Endodermal cell (in vitro differentiated cells): ENCODE measurements around the gene CASKIN2. TPM values are rescaled to one million over a fixed set of nuclear protein-coding genes. Genes with fewer than 3 reads are reported as not detected.

Experiments used
- DNase-seq: peaks from one replicate; pipeline ENCODE4 v3.0.0-alpha.2; 2017
- H3K27ac ChIP-seq: 2 replicates; pipeline ENCODE4 v1.5.1; 2013; ENCODE audit warnings: mild to moderate bottlenecking, low read depth, low read length, moderate library complexity
- H3K27me3 ChIP-seq: 2 replicates; pipeline ENCODE4 v1.6.1; 2013; ENCODE audit warnings: mild to moderate bottlenecking, low read length, moderate library complexity; ENCODE audit not compliant: insufficient read depth, control insufficient read depth, poor library complexity, severe bottlenecking
- H3K36me3 ChIP-seq: 2 replicates; pipeline ENCODE4 v1.7.0; 2013; ENCODE audit warnings: mild to moderate bottlenecking, low read length, moderate library complexity; ENCODE audit not compliant: control insufficient read depth, insufficient read depth
- H3K4me1 ChIP-seq: one replicate; pipeline ENCODE4 v1.7.0; 2013; ENCODE audit warnings: low read length; ENCODE audit not compliant: control insufficient read depth, insufficient read depth
- H3K4me3 ChIP-seq: 2 replicates; pipeline ENCODE4 v1.5.1; 2013; ENCODE audit warnings: mild to moderate bottlenecking, low read length, moderate library complexity
- H3K9ac ChIP-seq: 2 replicates; pipeline ENCODE4 v1.6.1; 2013; ENCODE audit warnings: mild to moderate bottlenecking, low read length, moderate library complexity; ENCODE audit not compliant: poor library complexity, severe bottlenecking; ENCODE audit errors: extremely low read depth
- H3K9me3 ChIP-seq: 2 replicates; pipeline ENCODE4 v1.6.1; 2013; ENCODE audit warnings: mild to moderate bottlenecking, low read length, moderate library complexity; ENCODE audit not compliant: control insufficient read depth
- H3K27ac Mint-ChIP-seq: 2 replicates; pipeline ENCODE4 v1.8.0; 2020; ENCODE audit warnings: mixed read lengths
- H3K27me3 Mint-ChIP-seq: 2 replicates; pipeline ENCODE4 v1.8.0; 2021; ENCODE audit warnings: mild to moderate bottlenecking, mixed read lengths; ENCODE audit not compliant: insufficient read depth
- H3K36me3 Mint-ChIP-seq: 2 replicates; pipeline ENCODE4 v1.8.0; 2020; ENCODE audit warnings: low read depth, mixed read lengths
- H3K4me1 Mint-ChIP-seq: 2 replicates; pipeline ENCODE4 v1.8.0; 2020; ENCODE audit warnings: mixed read lengths
- H3K4me3 Mint-ChIP-seq: 2 replicates; pipeline ENCODE4 v1.8.0; 2020; ENCODE audit warnings: mild to moderate bottlenecking, moderate library complexity, mixed read lengths
- H3K9me3 Mint-ChIP-seq: 2 replicates; pipeline ENCODE4 v1.8.0; 2020; ENCODE audit warnings: mild to moderate bottlenecking, mixed read lengths
- CTCF ChIP-seq: fragments of 200-600 bp; sonication (generic); conservative IDR thresholded peaks from 2 replicates; pipeline ENCODE4 v1.5.0; 2021; ENCODE audit warnings: antibody characterized with exemption, mild to moderate bottlenecking
- WGBS, 2 experiments: methylation state at CpG; one replicate each; pipeline versions ENCODE4 v1.1.5 to v1.1.7; 2013; ENCODE audit warnings: missing lambda C conversion rate in 2 of 2, mixed read lengths in 1 of 2; ENCODE audit not compliant: insufficient coverage in 1 of 2, insufficient read length in 1 of 2; 5-methylcytosine and 5-hydroxymethylcytosine counted together
- total RNA-seq, 2 donors: library from RNA; stranded (reverse); fragmentation: NEBNext Ultra II Directional in 1 of 2; extraction: Animal tissue kit (Norgen Biotek cat#: 25700) in 1 of 2; gene quantifications; 2 replicates in 1 of 2; 3 replicates in 1 of 2; pipeline ENCODE4 v1.2.1, GENCODE V29; 2021

The CASKIN2 gene
- total RNA-seq, 2 donors from 2014 or later = 26.4 to 31.0 TPM

GRCh38 chr17:75490953-75491649 lies 24.2 kb downstream of the CASKIN2 start:
- Histone ChIP-seq H3K9me3 (no peaks in the 10 kb centered on the region), H3K27ac (no peak overlapping the region), H3K9ac (no peak overlapping the region), H3K4me3 (no peak overlapping the region), H3K27me3 (no peaks in the 10 kb centered on the region), H3K36me3 (peaks cover 8% of the 10 kb centered on the region), H3K4me1 (no peaks in the 10 kb centered on the region)
- Mint-ChIP-seq H3K36me3 (peaks cover 19% of the 10 kb centered on the region), H3K4me3 (no peak overlapping the region), H3K4me1 (peaks cover 5% of the 10 kb centered on the region), H3K9me3 (no peaks in the 10 kb centered on the region), H3K27me3 (peaks cover 14% of the 10 kb centered on the region), H3K27ac (no peak overlapping the region)
- no peak for DNase-seq
- WGBS, 2 experiments = 95 to 98% methylated on average over 8 to 19 of the region's 19 CpGs
- no peak for TF ChIP-seq CTCF

- Histone ChIP-seq H3K27me3 (peaks cover 3% of the 10 kb centered on the region), H3K4me3 (no peak overlapping the region), H3K36me3 (peaks cover 8% of the 10 kb centered on the region), H3K9me3 (no peaks in the 10 kb centered on the region), H3K27ac (no peak overlapping the region), H3K4me1 (no peaks in the 10 kb centered on the region), H3K9ac (no peak overlapping the region)
- Mint-ChIP-seq H3K27ac (no peak overlapping the region), H3K27me3 (peaks cover 16% of the 10 kb centered on the region), H3K9me3 (no peaks in the 10 kb centered on the region), H3K4me3 (no peak overlapping the region), H3K36me3 (peaks cover 19% of the 10 kb centered on the region), H3K4me1 (peaks cover 5% of the 10 kb centered on the region)
- TF ChIP-seq CTCF = no peak
- no peak for DNase-seq
- WGBS, 2 experiments = 92% methylated on average over 9 to 14 of the region's 14 CpGs
Measured at GRCh38 chr17:75490173-75490743, 25.1 kb downstream of the CASKIN2 start.

GRCh38 chr17:75489511-75489955 lies 25.8 kb downstream of the CASKIN2 start:
- peaks cover 23% of the 10 kb centered on the region for H3K27me3 Mint-ChIP-seq
- Histone ChIP-seq H3K4me1 (no peaks in the 10 kb centered on the region), H3K27ac (no peak overlapping the region), H3K4me3 (no peak overlapping the region), H3K27me3 (peaks cover 10% of the 10 kb centered on the region), H3K9ac (no peak overlapping the region), H3K36me3 (peaks cover 8% of the 10 kb centered on the region), H3K9me3 (no peaks in the 10 kb centered on the region)
- DNase-seq = no peak
- no peaks in the 10 kb centered on the region for H3K9me3 Mint-ChIP-seq
- H3K4me1 Mint-ChIP-seq = peaks cover 5% of the 10 kb centered on the region
- WGBS, 2 experiments = 77 to 85% methylated on average over 10 to 14 of the region's 14 CpGs
- TF ChIP-seq CTCF = no peak
- no peak overlapping the region for H3K27ac Mint-ChIP-seq
- H3K4me3 Mint-ChIP-seq = no peak overlapping the region
- H3K36me3 Mint-ChIP-seq = peaks cover 17% of the 10 kb centered on the region
